ENCODE data around the gene ADCY2. TPM values are rescaled to one million over a fixed set of nuclear protein-coding genes. Genes with fewer than 3 reads are reported as not detected.

Gene ADCY2
- total RNA-seq = not detected in 2 replicates

GRCh38 chr5:7395947-7396712 lies at the start of gene ADCY2:
ADCY2 (plus strand) TSS chr5:7396138; CDS start chr5:7396297, 159 bp downstream.

GRCh38 chr5:7850395-7851239 lies 454.7 kb downstream of the ADCY2 start, which contains the start of gene CFAP90:
CFAP90 (minus strand) TSS chr5:7851133; CDS start chr5:7851021, 112 bp downstream.

DNA sequence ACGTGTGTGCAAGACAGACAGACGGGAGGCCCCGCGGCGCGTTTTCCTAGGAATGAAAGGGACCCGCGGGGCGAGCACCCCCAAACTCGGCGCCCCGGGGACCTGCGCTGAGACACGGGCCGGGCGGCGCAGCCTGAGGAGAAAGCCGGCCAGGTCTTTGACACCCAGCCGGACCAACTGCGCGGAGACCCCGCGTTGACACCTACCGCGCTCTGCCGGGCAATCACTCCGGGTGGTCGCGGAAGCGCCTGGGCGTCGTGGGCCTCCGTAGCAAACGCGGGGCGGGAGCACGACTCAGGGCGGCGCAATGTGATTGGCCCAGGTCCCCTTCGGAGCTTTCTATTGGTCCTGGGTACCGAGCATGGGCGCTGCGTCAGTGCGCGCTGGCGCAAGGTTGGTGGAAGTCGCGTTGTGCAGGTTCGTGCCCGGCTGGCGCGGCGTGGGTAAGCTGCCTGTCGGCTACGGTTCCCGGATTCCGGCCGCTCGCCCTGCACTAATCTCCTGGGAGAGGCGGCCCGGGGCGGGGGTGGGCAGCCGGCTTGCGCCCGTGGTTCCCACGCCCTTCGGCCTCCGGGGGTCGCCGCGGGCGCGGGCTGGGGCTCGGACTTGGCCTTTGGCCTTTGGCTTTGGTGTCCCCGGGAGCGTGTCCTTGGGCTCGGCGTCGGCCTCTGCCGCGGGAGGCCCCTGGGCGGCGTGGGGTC lies 473.0 kb downstream of the ADCY2 start, which contains the start of the genes FASTKD3 and MTRR:
FASTKD3 (minus strand) TSS at position 259 of the 701 bp plus-strand sequence. CDS start 948 bp downstream, outside the sequence.
MTRR (plus strand) TSS at position 376 of the 701 bp plus-strand sequence. CDS start 1,647 bp downstream, outside the sequence.

